ENCODE data around the gene MAPK8. TPM values are rescaled to one million over a fixed set of nuclear protein-coding genes. Genes with fewer than 3 reads are reported as not detected.

Gene MAPK8
- total RNA-seq, 2 experiments from 2014 or later, result 35.7 to 40.0 TPM

DNA sequence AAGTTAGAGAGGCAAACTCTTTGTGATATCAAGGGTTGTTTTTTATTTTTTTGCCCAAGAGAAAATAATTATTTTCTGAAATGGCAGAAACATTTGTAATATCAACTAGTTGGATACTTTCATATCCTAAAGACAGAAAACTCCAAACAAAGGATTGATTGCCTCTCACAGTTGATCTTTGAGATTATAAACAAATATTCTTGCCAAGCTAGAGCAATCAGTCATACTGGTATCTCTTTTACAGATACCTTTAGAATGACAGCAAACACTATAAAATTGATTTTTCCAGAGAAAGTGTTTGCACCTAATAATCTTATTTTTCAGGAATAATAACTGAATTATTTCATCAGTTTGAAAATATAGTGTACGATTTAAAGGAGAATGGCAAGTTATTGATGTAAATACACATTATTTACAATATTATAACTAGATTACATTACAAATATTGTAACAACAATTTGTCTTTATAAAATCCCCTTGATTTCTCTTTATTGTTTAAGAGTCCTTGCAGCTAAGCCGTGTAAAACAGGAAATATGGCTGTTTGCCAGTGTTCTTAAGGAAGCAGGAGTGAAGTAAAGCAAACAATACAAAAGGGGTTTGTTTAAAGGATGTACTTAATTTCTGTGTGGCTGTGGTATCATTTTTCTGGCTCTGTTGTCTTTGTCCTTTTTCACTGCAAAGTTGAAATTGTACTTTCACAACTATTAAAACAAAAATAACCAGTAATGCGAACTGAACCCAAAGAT is 58.4 kb downstream of the MAPK8 start:
- Mint-ChIP-seq H3K4me1 (peaks cover 18% of the 10 kb centered on the region), H3K36me3 (ENCODE audit: low read depth) (no peaks in the 10 kb centered on the region), H3K4me3 (no peak overlapping the region), H3K9me3 (ENCODE audit: low read depth) (no peaks in the 10 kb centered on the region), H3K27me3 (no peaks in the 10 kb centered on the region), H3K27ac (no peak overlapping the region)
- intact Hi-C loops (cut with DNase I, micrococcal nuclease), result loop anchor here (5.0 to 10.0 kb wide), 3 partner anchors 60 to 242 kb away; partner anchors contain the start of gene ARHGAP22 (in 1 of the 2)
- ATAC-seq, result no peak
- CTCF ChIA-PET, result interaction anchor here (1.1 to 3.0 kb wide), 8 partner anchors 18 to 291 kb away, joined by 3 to 18 read pairs (median 5); no protein-coding TSS in a partner anchor
- DNase-seq, result no peak
- POLR2A ChIA-PET, result no interaction called here

DNA sequence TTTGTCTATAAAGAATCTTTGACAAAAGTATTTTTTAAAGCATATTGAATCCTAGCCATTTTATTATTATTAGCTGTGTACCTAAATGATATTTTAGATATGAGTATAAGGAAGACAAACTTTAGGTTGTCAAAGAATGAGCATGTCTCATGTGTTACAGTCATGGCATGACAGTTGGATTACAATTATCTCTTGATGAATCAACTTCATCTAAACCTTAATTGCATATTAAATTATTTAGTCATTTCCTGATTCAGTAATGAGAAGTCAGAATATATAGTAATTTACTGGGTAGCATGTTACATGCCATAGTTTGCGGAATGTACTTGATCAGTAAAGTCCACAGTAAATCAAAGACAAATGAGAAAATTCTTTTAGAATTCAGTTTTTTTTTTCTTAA is 59.2 kb downstream of the MAPK8 start:
- H3K36me3 Mint-ChIP-seq (ENCODE audit: low read depth), result no peaks in the 10 kb centered on the region
- ATAC-seq (no peak), DNase-seq (no peak)
- POLR2A ChIA-PET, result no interaction called here
- no peak overlapping the region for H3K27ac Mint-ChIP-seq
- no peak overlapping the region for H3K4me3 Mint-ChIP-seq
- no peaks in the 10 kb centered on the region for H3K9me3 Mint-ChIP-seq (ENCODE audit: low read depth)
- no peaks in the 10 kb centered on the region for H3K27me3 Mint-ChIP-seq
- intact Hi-C loops (cut with DNase I, micrococcal nuclease), result loop anchor here in 1 of 2 experiments (10.0 kb wide), 1 partner anchor 59 kb away; no protein-coding TSS in a partner anchor
- CTCF ChIA-PET, result interaction anchor here (1.4 to 1.6 kb wide), 2 partner anchors 187 to 291 kb away, joined by 3 to 11 read pairs; no protein-coding TSS in a partner anchor
- peaks cover 18% of the 10 kb centered on the region for H3K4me1 Mint-ChIP-seq

DNA sequence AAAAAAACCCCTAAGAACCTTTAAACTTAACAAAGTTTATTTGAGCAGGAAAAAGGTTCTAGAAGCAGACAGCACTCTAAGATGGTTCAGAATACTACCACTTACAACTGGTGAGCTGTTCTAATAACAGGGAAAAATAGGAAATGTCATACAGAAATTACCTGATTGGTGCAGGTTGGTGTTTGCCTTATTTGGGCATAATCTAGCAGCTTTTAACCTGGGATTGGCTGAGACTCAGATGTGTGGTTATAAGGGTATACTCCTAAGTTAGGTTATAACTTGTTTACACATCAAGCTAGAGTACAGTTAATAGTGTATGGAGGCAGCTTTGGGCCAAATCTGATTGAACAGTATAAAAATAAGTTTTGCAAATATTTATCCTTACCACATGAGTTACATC is 59.8 kb downstream of the MAPK8 start:
- no peaks in the 10 kb centered on the region for H3K27me3 Mint-ChIP-seq
- H3K4me3 Mint-ChIP-seq, result no peak overlapping the region
- no peak overlapping the region for H3K27ac Mint-ChIP-seq
- no peaks in the 10 kb centered on the region for H3K9me3 Mint-ChIP-seq (ENCODE audit: low read depth)
- ChIA-PET CTCF (interaction anchor here (0.8 to 1.6 kb wide), 4 partner anchors 22 to 292 kb away, joined by 3 to 11 read pairs (median 4); no protein-coding TSS in a partner anchor), POLR2A (interaction anchor here (0.6 kb wide), 1 partner anchor 47 kb away, joined by 3 read pairs; no protein-coding TSS in a partner anchor)
- no peaks in the 10 kb centered on the region for H3K36me3 Mint-ChIP-seq (ENCODE audit: low read depth)
- ATAC-seq, result no peak
- DNase-seq, result no peak
- intact Hi-C loops (cut with DNase I, micrococcal nuclease), result loop anchor here in 1 of 2 experiments (10.0 kb wide), 1 partner anchor 59 kb away; no protein-coding TSS in a partner anchor
- peaks cover 17% of the 10 kb centered on the region for H3K4me1 Mint-ChIP-seq

GRCh38 chr10:48369501-48369900 is 63.0 kb downstream of the MAPK8 start:
- ATAC-seq (no peak), DNase-seq (no peak)
- Mint-ChIP-seq H3K27me3 (no peaks in the 10 kb centered on the region), H3K36me3 (ENCODE audit: low read depth) (peaks cover 3% of the 10 kb centered on the region), H3K9me3 (ENCODE audit: low read depth) (peaks cover 5% of the 10 kb centered on the region), H3K4me3 (no peak overlapping the region), H3K4me1 (peaks cover 5% of the 10 kb centered on the region), H3K27ac (no peak overlapping the region)
- POLR2A ChIA-PET, result no interaction called here
- CTCF ChIA-PET, result interaction anchor here (1.3 kb wide), 1 partner anchor 57 kb away, joined by 3 read pairs; no protein-coding TSS in a partner anchor
- intact Hi-C loops (cut with DNase I, micrococcal nuclease), result loop anchor here in 1 of 2 experiments (10.0 kb wide), 1 partner anchor 55 kb away; no protein-coding TSS in a partner anchor

DNA sequence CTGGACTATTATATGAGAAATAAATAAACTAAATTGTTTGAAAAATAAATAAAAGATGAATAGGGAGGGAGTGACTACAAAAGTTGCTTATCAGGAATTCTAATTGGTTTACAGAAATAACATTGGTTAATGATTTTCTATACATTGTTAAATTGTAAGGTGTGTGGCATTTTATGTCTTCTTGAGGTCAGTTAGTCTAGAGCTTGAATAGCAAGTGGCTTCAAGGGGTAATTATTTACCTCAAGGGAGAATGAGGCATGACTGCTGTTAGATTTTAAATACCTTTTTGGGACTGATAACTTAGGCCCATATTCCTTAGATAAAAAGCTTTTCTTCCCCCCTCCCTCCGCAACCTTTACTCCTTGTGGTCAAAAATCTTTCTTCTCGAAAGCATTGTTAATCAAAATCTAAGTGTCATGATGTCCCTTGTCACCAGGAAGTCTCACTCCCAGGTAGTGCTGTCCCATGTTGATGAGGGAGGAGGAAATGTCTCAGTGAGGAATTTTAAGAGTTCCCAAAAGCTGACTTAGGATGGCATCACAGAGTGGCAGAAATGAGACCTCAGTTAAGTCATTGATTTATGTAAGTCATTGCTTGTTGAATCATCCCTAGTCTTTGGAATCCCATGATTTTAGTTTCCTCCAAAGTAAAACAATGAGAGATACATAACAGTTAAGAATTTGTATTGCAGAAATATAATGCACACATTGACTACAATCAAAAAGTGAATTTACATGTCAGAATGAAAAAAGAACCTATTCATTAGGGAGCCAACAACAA is 71.5 kb downstream of the MAPK8 start:
- Mint-ChIP-seq H3K9me3 (ENCODE audit: low read depth) (peaks cover 13% of the 10 kb centered on the region), H3K36me3 (ENCODE audit: low read depth) (peaks cover 7% of the 10 kb centered on the region), H3K4me3 (no peak overlapping the region), H3K4me1 (no peaks in the 10 kb centered on the region), H3K27ac (no peak overlapping the region), H3K27me3 (no peaks in the 10 kb centered on the region)
- POLR2A ChIA-PET, result no interaction called here
- DNase-seq (no peak), ATAC-seq (no peak)
- intact Hi-C loops (cut with DNase I, micrococcal nuclease), result no loop called here
- CTCF ChIA-PET, result no interaction called here

DNA sequence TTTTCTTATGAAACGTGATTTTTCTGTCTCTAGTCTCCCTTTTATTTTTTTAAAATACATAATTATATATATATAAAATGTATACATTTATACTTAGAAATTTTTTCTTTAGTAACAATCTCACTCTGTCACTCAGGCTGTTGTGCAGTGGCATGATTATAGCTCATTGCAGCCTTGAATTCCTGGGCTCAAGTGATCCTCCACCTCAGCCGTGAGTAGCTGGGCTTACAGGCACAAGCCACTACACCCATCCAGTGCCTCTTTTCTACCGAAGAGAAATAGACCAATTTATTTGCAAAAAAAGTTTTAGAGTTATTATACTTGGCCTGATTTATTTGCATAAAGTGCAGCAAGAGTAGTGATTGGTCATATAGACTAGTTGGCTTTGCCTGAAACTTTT is 72.2 kb downstream of the MAPK8 start:
- peaks cover 9% of the 10 kb centered on the region for H3K36me3 Mint-ChIP-seq (ENCODE audit: low read depth)
- POLR2A ChIA-PET, result no interaction called here
- no peak for ATAC-seq
- H3K4me1 Mint-ChIP-seq, result no peaks in the 10 kb centered on the region
- no peaks in the 10 kb centered on the region for H3K27me3 Mint-ChIP-seq
- intact Hi-C loops (cut with DNase I, micrococcal nuclease), result no loop called here
- H3K9me3 Mint-ChIP-seq (ENCODE audit: low read depth), result peaks cover 13% of the 10 kb centered on the region
- no peak for DNase-seq
- CTCF ChIA-PET, result no interaction called here
- no peak overlapping the region for H3K27ac Mint-ChIP-seq
- H3K4me3 Mint-ChIP-seq, result no peak overlapping the region

GRCh38 chr10:48381971-48382370 is 75.5 kb downstream of the MAPK8 start:
- intact Hi-C loops (cut with DNase I, micrococcal nuclease), result no loop called here
- no peak for DNase-seq
- H3K27ac Mint-ChIP-seq, result no peak overlapping the region
- H3K4me1 Mint-ChIP-seq, result peaks cover 4% of the 10 kb centered on the region
- ChIA-PET CTCF (interaction anchor here (0.8 to 2.0 kb wide), 5 partner anchors 9 to 198 kb away, joined by 3 to 8 read pairs (median 4); no protein-coding TSS in a partner anchor), POLR2A (no interaction called here)
- H3K27me3 Mint-ChIP-seq, result no peaks in the 10 kb centered on the region
- peaks cover 5% of the 10 kb centered on the region for H3K9me3 Mint-ChIP-seq (ENCODE audit: low read depth)
- H3K4me3 Mint-ChIP-seq, result no peak overlapping the region
- H3K36me3 Mint-ChIP-seq (ENCODE audit: low read depth), result peaks cover 7% of the 10 kb centered on the region
- ATAC-seq, result no peak

- H3K27me3 Mint-ChIP-seq, result no peaks in the 10 kb centered on the region
- peaks cover 5% of the 10 kb centered on the region for H3K9me3 Mint-ChIP-seq (ENCODE audit: low read depth)
- H3K36me3 Mint-ChIP-seq (ENCODE audit: low read depth), result peaks cover 7% of the 10 kb centered on the region
- H3K4me1 Mint-ChIP-seq, result peaks cover 8% of the 10 kb centered on the region
- no peak overlapping the region for H3K27ac Mint-ChIP-seq
- ATAC-seq (no peak), DNase-seq (no peak)
- intact Hi-C loops (cut with DNase I, micrococcal nuclease), result no loop called here
- H3K4me3 Mint-ChIP-seq, result no peak overlapping the region
- ChIA-PET POLR2A (no interaction called here), CTCF (interaction anchor here (1.7 to 2.0 kb wide), 2 partner anchors 8 to 19 kb away, joined by 7 to 8 read pairs; no protein-coding TSS in a partner anchor)
These were observed 76.5 kb downstream of the MAPK8 start for GRCh38 chr10:48382982-48383381.

DNA sequence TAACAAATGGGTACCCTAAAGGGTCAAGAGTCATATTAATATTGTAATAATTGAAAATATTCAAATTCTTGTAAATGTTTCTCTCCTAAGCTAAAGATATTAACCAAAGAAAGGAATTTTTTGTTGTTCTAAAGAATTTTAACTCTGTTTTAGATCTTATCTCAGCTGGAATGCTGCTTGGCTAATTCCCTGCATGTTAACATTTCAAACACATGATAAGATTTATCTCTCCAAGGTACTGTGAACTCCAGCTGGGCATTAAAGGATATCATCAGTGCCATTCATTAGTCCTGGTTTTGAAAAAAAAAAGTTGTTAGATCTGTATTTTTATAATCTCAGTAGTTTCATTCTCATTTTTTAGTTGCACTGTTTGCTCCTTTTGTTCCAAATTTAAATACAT is 76.9 kb downstream of the MAPK8 start:
- ChIA-PET CTCF (interaction anchor here (1.7 kb wide), 1 partner anchor 19 kb away, joined by 8 read pairs; no protein-coding TSS in a partner anchor), POLR2A (no interaction called here)
- DNase-seq, result no peak

DNA sequence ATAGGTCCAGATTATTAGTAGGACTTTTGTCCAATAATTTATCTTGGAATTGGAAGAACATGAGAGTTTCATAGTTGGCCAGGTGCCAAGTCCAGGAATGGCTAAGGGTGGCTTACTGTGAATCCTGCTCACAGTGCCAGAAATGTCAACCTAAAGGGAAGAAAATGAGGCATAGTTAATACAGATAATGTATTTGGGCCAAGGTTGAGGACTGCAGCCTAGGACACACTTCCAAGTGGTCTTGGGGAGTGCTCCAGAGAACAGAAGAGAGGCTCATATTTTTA is 78.2 kb downstream of the MAPK8 start:
- H3K36me3 Mint-ChIP-seq (ENCODE audit: low read depth), result peaks cover 5% of the 10 kb centered on the region
- ATAC-seq (no peak), DNase-seq (no peak)
- H3K27me3 Mint-ChIP-seq, result no peaks in the 10 kb centered on the region
- H3K27ac Mint-ChIP-seq, result no peak overlapping the region
- POLR2A ChIA-PET, result no interaction called here
- peaks cover 2% of the 10 kb centered on the region for H3K9me3 Mint-ChIP-seq (ENCODE audit: low read depth)
- CTCF ChIA-PET, result no interaction called here
- H3K4me1 Mint-ChIP-seq, result peaks cover 23% of the 10 kb centered on the region
- intact Hi-C loops (cut with DNase I, micrococcal nuclease), result no loop called here
- no peak overlapping the region for H3K4me3 Mint-ChIP-seq

More for the DNA sequence above, 76.9 kb downstream of the MAPK8 start:
- Mint-ChIP-seq H3K36me3 (ENCODE audit: low read depth) (peaks cover 7% of the 10 kb centered on the region), H3K9me3 (ENCODE audit: low read depth) (peaks cover 5% of the 10 kb centered on the region), H3K4me3 (no peak overlapping the region), H3K4me1 (peaks cover 11% of the 10 kb centered on the region), H3K27ac (no peak overlapping the region), H3K27me3 (no peaks in the 10 kb centered on the region)
- no peak for ATAC-seq
- intact Hi-C loops (cut with DNase I, micrococcal nuclease), result no loop called here

DNA sequence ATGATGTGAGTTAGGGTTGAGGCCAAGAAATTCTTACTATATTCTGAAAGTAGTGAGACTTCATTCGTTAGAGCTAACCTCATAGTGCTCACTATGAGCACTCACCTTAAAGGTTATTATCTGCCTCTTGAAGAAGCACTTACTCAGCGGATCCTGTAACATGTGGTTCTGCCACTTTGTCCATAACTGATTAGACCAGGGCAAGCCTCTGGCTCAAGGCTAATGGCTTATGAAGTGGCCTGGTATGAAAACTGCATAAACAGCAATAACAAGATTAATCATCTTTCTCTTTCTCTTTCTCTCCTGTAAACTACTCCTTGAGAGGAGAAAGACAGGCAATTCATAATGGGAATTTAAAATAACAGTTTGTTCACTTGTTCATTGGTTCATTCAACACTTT is 82.8 kb downstream of the MAPK8 start:
- Mint-ChIP-seq H3K4me3 (no peak overlapping the region), H3K27me3 (no peaks in the 10 kb centered on the region), H3K9me3 (ENCODE audit: low read depth) (no peaks in the 10 kb centered on the region), H3K36me3 (ENCODE audit: low read depth) (peaks cover 2% of the 10 kb centered on the region), H3K4me1 (peaks cover 59% of the 10 kb centered on the region), H3K27ac (no peak overlapping the region)
- CTCF ChIA-PET, result no interaction called here
- ATAC-seq (peak; percentile 64), DNase-seq (no peak)
- POLR2A ChIA-PET, result no interaction called here
- intact Hi-C loops (cut with DNase I, micrococcal nuclease), result no loop called here
